HG03354 (cell line): Measurements from ENCODE around the gene SGK1.
"Not testable (repeated sequence)": the region's sequence is repeated elsewhere in the genome, so short reads cannot be mapped to it uniquely, and the experiment has no call there.

Experiments used
- ATAC-seq: cut with Tn5 transposase; IDR thresholded peaks from one replicate; pipeline ENCODE4 v1.9.1; 2021; ENCODE audit warnings: mild to moderate bottlenecking; ENCODE audit not compliant: unreplicated experiment, poor library complexity, severe bottlenecking

The SGK1 gene

GRCh38 chr6:134328792-134329191 is 10.9 kb upstream of the SGK1 start:
- ATAC-seq: no peak

DNA sequence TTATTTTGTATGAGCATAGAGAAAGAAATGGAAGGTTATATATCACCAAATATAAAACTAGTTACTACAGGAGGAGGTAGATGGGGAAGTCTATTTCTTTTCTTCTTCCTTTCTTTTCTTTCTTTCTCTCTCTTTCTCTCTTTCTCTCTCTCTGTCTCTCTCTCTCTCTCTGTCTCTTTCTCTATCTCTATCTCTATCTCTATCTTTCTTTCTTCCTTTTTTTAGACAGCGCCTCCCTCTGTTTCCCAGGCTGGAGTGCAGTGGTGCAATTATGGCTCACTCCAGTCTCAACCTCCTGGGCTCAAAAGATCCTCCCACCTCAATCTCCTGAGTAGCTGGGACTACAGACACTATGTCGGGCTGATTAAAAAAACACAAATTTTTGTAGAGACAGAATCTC is 10.2 kb upstream of the SGK1 start:
- no peak for ATAC-seq

GRCh38 chr6:134326192-134326591 is 8.3 kb upstream of the SGK1 start:
- ATAC-seq: not testable (repeated sequence)

DNA sequence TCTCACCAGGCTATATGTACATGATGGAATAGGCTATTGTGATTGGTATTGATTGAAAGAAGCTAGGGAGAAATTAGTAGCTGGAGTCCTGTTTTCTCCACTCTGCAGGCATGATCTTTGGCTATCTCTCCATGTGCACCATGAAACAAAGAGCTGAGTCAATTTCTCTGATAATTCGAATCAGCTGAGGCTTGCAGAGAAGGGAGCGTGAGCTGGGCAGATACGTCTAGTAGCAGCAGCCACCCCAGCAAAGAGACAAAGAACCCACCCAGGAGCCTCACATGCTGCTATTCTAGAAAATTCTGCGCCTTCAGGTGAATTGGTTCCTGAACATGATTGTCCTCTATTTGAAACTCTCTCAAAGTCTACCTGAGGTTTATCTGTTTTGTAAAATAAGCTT is 6.9 kb upstream of the SGK1 start:
- no peak for ATAC-seq

DNA sequence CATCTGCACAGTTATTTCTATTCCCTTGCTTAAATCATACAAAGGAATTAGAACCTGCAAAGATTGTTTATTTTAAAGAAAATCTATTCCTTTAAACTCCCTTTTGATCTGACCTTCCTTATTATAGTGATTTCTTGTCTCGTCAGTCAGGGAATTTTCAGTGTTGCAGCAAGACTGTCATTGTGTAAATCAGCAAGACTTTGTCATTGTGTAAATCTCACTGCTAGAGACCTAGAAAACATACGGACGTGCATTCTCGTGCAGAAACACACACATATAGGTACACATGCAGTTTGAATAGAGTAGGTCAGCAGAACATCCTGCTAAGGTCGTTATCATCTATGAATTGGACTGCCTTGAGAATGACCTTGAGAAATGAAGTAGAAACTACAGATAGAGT is 6.2 kb upstream of the SGK1 start:
- ATAC-seq: no peak

- no peak for ATAC-seq
Observed at GRCh38 chr6:134323698-134324097, 5.8 kb upstream of the SGK1 start.

DNA sequence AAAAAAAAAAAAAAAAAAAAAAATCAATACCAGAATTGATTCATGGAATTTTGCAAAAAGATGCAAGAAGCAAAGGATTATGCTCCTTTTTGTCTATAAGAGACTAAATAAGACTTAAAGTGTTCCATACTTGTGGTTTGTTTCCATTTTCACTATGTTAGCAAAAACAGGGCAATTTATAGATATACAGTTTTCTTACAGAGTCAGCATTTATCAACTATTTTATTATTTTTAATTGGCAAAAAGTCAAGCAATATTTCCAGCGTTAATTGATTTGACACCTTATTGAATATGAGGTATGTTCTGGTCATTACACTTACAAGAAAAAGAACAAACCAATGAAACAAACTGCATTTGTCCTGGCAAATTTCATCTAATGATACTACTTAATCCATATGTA is 5.4 kb upstream of the SGK1 start:
- ATAC-seq: no peak

DNA sequence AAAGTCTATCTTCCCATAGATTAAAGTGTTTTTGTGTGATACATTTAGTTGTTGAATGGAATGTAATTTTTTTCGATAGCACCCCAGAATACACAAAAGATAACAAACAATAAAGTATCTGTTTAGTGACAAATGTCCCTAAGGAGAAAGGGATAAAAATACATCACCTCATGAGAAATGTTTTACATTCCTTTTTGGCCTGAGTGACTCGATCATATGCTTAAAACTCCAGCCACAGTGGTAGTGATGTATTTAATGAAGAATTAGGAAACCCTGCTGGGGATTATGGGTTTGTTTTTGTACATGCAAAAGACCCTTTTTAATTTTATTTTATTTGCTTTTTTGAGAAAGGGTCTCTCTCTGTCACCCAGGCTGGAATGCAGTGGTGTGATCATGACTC is 4.3 kb upstream of the SGK1 start:
- no peak for ATAC-seq

DNA sequence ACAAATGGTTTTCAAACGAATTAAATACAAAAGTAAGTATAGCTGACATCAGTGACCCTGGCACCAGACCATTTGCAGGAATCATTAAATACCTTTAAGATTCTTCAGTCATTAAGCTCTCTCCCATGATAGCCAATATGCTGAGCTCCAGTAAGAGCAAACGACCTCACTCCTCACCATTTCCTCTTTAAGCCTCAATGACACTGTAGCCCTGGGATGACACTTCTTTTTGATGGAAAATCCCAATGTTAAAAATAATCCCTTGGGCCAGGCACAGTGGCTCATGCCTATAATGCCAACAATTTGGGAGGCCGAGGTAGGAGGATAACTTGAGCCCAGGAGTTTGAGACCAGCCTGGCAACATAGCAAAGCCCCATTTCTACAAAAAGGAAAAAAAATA is 3.3 kb upstream of the SGK1 start:
- no peak for ATAC-seq

GRCh38 chr6:134319686-134320085 is 1.8 kb upstream of the SGK1 start:
- not testable (repeated sequence) for ATAC-seq

GRCh38 chr6:134318974-134319281 is 1.0 kb upstream of the SGK1 start:
- ATAC-seq: no peak

DNA sequence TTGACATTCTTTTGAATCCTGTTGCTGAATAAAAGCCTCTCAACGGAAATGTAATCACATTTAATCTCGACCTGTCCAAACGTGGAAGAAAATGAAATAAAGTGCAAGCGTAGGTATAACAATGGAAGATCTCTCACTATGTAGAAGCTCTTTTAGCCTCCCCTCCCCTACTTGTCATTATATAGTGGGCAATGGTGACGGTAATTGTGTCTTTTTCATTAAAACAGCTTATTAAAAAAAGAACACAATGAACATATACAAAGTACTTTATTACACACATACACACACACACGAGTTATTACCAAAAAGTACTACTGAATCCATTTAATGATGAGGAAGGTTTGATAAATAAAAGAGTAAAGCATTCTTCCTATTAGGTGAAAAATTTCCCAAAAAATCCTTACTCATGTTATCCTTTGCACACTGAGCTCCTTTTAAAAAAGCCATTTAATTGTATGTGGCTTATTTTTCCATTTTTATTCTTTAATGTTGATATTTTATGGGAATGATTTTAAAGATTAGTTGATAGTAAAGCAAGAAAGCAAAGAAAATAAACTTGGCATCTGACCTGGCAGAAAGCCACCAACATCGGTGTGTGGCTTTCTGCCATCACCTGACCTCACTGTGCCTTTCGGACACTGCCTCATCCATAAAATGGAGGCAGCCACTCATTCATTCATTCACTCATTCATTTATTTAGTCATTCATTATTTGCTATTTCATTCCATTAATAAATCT is 493 bp upstream of the SGK1 start:
- ATAC-seq: no peak

DNA sequence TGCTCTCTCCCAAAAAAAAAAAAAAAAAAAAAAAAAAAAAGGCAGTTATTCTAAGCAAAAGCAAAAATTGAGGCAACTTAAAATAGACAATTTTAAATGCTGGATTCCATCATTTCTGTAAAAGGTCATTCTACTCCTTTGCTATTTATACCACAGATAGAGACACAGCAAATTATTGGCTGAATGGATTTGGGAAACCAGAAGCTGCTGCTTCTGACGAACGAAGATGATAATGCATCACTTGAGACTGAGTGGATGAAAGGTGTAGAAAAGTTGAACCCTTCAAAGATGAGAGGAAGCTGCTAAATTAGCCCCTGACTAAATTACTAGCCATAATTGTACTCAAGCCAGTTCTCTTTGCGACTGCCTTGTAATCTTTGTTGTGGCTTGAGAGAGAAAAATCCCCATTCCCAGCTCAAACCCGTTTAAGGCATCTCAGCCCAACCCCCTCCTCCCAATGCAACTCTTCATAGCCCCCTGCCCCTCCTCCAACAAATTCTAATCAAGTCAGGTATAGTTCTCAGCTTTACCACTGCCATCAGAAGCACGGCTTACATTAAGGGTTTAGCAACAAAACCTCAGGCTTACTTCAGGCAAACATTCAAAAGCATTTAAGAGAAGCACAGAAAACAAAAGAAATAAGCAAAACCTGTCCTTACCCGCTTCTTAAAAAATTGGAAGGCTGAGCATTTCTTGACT is 1.0 kb downstream of the SGK1 start:
- ATAC-seq: no peak

GRCh38 chr6:134315974-134316441 is 1.9 kb downstream of the SGK1 start:
- no peak for ATAC-seq

- no peak for ATAC-seq
Observed at GRCh38 chr6:134315189-134315588, 2.7 kb downstream of the SGK1 start.

GRCh38 chr6:134314006-134314821 is 3.7 kb downstream of the SGK1 start:
- no peak for ATAC-seq

GRCh38 chr6:134312038-134312660 is 5.8 kb downstream of the SGK1 start:
- ATAC-seq: no peak

- ATAC-seq: no peak
Observed at GRCh38 chr6:134310817-134311216, 7.1 kb downstream of the SGK1 start.

DNA sequence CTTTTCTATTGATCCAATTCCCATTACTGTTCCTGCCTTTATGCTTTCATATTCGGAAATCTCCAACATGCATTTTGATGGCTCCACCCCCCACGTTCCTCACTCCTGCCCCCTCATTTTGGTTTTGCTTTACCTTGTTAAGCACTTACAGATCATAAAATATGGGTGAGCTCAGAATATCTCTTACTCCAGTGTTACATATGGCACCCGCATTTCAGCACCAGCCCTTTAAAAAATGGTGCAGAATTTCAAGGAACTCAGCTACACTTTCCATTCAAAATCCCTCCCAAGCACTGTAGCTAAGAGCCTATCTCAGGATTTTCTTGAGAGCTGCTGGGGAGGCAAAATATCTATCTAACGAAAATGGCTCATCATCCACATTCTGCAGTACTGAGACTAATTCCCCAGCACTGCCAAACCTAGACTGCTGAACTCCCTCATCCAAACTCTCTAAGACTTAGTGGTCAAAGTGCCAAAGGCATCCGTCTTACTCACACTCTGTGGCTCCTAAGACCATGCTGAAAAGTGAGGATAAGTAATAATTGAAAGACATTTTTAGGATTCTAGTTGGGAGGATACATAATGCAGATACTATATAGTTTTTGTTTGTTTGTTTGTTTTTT is 7.8 kb downstream of the SGK1 start:
- ATAC-seq: no peak

DNA sequence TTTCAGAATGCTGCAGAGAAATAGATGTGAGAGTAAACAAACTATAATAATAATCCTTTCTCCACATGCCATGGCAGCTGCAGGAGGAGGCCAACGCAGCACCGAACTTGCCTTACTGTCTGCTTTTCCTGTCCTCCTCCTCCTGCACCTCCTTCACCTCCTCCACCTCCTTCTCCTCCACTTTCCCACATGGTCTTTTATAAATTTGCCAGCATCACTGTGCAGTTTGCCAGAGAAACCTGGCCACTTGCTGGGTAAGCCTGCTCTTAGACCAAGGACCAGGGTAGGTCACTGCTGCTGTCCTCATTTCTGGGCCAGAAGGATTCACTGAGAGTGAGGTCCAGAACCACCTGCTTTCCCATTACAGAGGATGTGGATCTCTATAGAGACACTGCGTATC is 8.7 kb downstream of the SGK1 start:
- ATAC-seq: no peak
